IMR-90 (cell line): ENCODE data around the gene KRTCAP2. TPM values are rescaled to one million over a fixed set of nuclear protein-coding genes. Genes with fewer than 3 reads are reported as not detected.
"Not testable (repeated sequence)": the region's sequence is repeated elsewhere in the genome, so short reads cannot be mapped to it uniquely, and the experiment has no call there.

Experiments used
- ATAC-seq: fragments of 200-7000 bp; cut with Tn5 transposase; 2 replicates; pipeline ENCODE4 v1.9.1; 2020; ENCODE audit warnings: low read depth, mild to moderate bottlenecking, moderate library complexity
- BruUV-seq: library from RNA; stranded (reverse); fragments of 400-500 nt; replicated peaks from 2 replicates; lab custom pipeline; 2021; lab: Mats Ljungman, UMichigan
- CTCF ChIA-PET: fragments of 300-600 bp; formaldehyde crosslinking; extraction: SDS; loops from one replicate; lab custom pipeline; 2021; ENCODE audit warnings: antibody characterized with exemption; lab: Yijun Ruan, JAX
- POLR2A ChIA-PET: fragments of 300-600 bp; sonication (Branson Sonifier 250); formaldehyde crosslinking; loops from one replicate; lab custom pipeline; 2022; ENCODE audit warnings: antibody characterized with exemption; ENCODE audit not compliant: unreplicated experiment; lab: Charles Lee
- DNase-seq: peaks from one replicate; pipeline ENCODE4 v3.0.0; 2013
- H2AFZ ChIP-seq: replicated peaks from 2 replicates; pipeline ENCODE3; 2013; ENCODE audit warnings: low read length, mild to moderate bottlenecking; ENCODE audit not compliant: poor library complexity
- H2AK5ac ChIP-seq: 2 replicates; pipeline ENCODE4 v1.6.1; 2013; ENCODE audit warnings: low read depth, low read length, inconsistent platforms
- H2AK9ac ChIP-seq: replicated peaks from 2 replicates; pipeline ENCODE3; 2013; ENCODE audit warnings: mild to moderate bottlenecking, low read depth, low read length, moderate library complexity; ENCODE audit not compliant: poor library complexity
- H2BK120ac ChIP-seq: 2 replicates; pipeline ENCODE4 v1.6.1; 2013; ENCODE audit warnings: low read depth, low read length, inconsistent platforms
- H2BK15ac ChIP-seq: 3 replicates; pipeline ENCODE4 v1.6.1; 2013; ENCODE audit warnings: low read depth, low read length, inconsistent platforms
- H2BK20ac ChIP-seq: 2 replicates; pipeline ENCODE4 v1.6.1; 2013; ENCODE audit warnings: low read depth, mild to moderate bottlenecking, inconsistent platforms, low read length, moderate library complexity
- H2BK5ac ChIP-seq: 2 replicates; pipeline ENCODE4 v1.6.1; 2013; ENCODE audit warnings: mild to moderate bottlenecking, low read depth, low read length, inconsistent platforms; ENCODE audit not compliant: poor library complexity, severe bottlenecking
- H3K14ac ChIP-seq: replicated peaks from 2 replicates; pipeline ENCODE4 v1.6.1; 2013; ENCODE audit warnings: low read depth, low read length, inconsistent platforms
- H3K18ac ChIP-seq: 2 replicates; pipeline ENCODE4 v1.6.1; 2013; ENCODE audit warnings: low read depth, low read length, control low read depth
- H3K23ac ChIP-seq: 2 replicates; pipeline ENCODE4 v1.6.1; 2013; ENCODE audit warnings: low read depth, low read length, inconsistent platforms
- H3K27ac ChIP-seq: 2 replicates; pipeline ENCODE4 v1.5.1; 2013; ENCODE audit warnings: mild to moderate bottlenecking, control low read depth, low read length; ENCODE audit not compliant: insufficient read depth
- H3K27me3 ChIP-seq: 2 replicates; pipeline ENCODE4 v1.6.1; 2013; ENCODE audit warnings: low read length; ENCODE audit not compliant: control insufficient read depth, insufficient read depth
- H3K36me3 ChIP-seq: 2 replicates; pipeline ENCODE4 v1.6.1; 2013; ENCODE audit warnings: low read length, mixed read lengths; ENCODE audit not compliant: control insufficient read depth, insufficient read depth
- H3K4ac ChIP-seq: 2 replicates; pipeline ENCODE4 v1.6.1; 2013; ENCODE audit warnings: low read depth, low read length, inconsistent platforms
- H3K4me1 ChIP-seq: 2 replicates; pipeline ENCODE4 v1.6.1; 2013; ENCODE audit warnings: low read length, mixed read lengths; ENCODE audit not compliant: control insufficient read depth, insufficient read depth
- H3K4me2 ChIP-seq: 2 replicates; pipeline ENCODE4 v1.6.1; 2013; ENCODE audit warnings: low read depth, mild to moderate bottlenecking, control low read depth, low read length, moderate library complexity
- H3K4me3 ChIP-seq: 2 replicates; pipeline ENCODE4 v1.5.1; 2013; ENCODE audit warnings: low read depth, mild to moderate bottlenecking, control low read depth, low read length, moderate library complexity; ENCODE audit not compliant: insufficient read depth
- H3K56ac ChIP-seq: 2 replicates; pipeline ENCODE4 v1.6.1; 2013; ENCODE audit warnings: low read length, inconsistent platforms; ENCODE audit not compliant: insufficient read depth; ENCODE audit errors: extremely low read depth
- H3K79me1 ChIP-seq, 2 experiments: 2 replicates each; pipeline ENCODE4 v1.6.1; 2013; ENCODE audit warnings: low read length in 2 of 2, inconsistent platforms in 1 of 2, low read depth in 1 of 2
- H3K9ac ChIP-seq: 2 replicates; pipeline ENCODE4 v1.6.1; 2013; ENCODE audit warnings: low read depth, low read length, control low read depth
- H3K9me1 ChIP-seq: 2 replicates; pipeline ENCODE4 v1.6.1; 2013; ENCODE audit warnings: low read length, inconsistent platforms; ENCODE audit not compliant: insufficient read depth
- H3K9me3 ChIP-seq: 2 replicates; pipeline ENCODE4 v1.6.1; 2013; ENCODE audit warnings: low read length; ENCODE audit not compliant: control insufficient read depth, insufficient read depth
- H4K20me1 ChIP-seq: 2 replicates; pipeline ENCODE4 v1.6.1; 2013; ENCODE audit warnings: low read length, inconsistent platforms; ENCODE audit not compliant: insufficient read depth
- H4K5ac ChIP-seq: 2 replicates; pipeline ENCODE4 v1.6.1; 2013; ENCODE audit warnings: mild to moderate bottlenecking, low read depth, low read length, control low read depth
- H4K8ac ChIP-seq, 2 experiments: 2 replicates each; pipeline ENCODE4 v1.6.1; 2013; ENCODE audit warnings: low read depth in 2 of 2, low read length in 2 of 2, control low read depth in 1 of 2, inconsistent platforms in 1 of 2
- H4K91ac ChIP-seq: 2 replicates; pipeline ENCODE4 v1.6.1; 2013; ENCODE audit warnings: low read depth, low read length, inconsistent platforms; ENCODE audit not compliant: insufficient read depth
- WGBS, 2 experiments: methylation state at CpG; one replicate each; pipeline versions ENCODE4 v1.1.5 to v1.1.7; 2013; ENCODE audit warnings: missing lambda C conversion rate in 2 of 2; ENCODE audit not compliant: insufficient read length in 1 of 2; ENCODE audit errors: extremely low coverage in 2 of 2; 5-methylcytosine and 5-hydroxymethylcytosine counted together
- dilution Hi-C: fragments of 300-500 bp; cut with HindIII; formaldehyde crosslinking; loops from one replicate; pipeline ENCODE4 v1.14.3; 2018; ENCODE audit warnings: low sequenced_read_pairs; ENCODE audit not compliant: unreplicated experiment
- in situ Hi-C: fragments of 300-500 bp; cut with MboI; formaldehyde crosslinking; loops from 3 replicates; pipeline ENCODE4 v1.14.3; 2019; ENCODE audit warnings: low sequenced_read_pairs, inconsistent platforms, mixed read lengths
- intact Hi-C: fragments of 100-400 bp; cut with micrococcal nuclease; formaldehyde crosslinking; loops from 2 replicates; pipeline ENCODE4 v1.10.0; 2022
- polyA plus RNA-seq, 3 experiments: library from polyadenylated mRNA; depleted of rRNA; stranded (reverse); fragments of >200 nt; gene quantifications; 2 replicates each; pipeline ENCODE4 v1.2.3, GENCODE V29; 2012; ENCODE audit warnings: low replicate concordance in 1 of 3
- total RNA-seq: library from RNA; depleted of rRNA; stranded (reverse); fragments of >200 nt; gene quantifications from 2 replicates; pipeline ENCODE4 v1.2.3, GENCODE V29; 2012

The KRTCAP2 gene
- total and polyA plus RNA-seq, 2 of the 4 experiments (the other 2 are of a cell fraction) = 76.7 to 232 TPM

- CTCF ChIA-PET, H4K5ac ChIP-seq, in situ Hi-C loops: not testable (repeated sequence)
These were observed 38.9 kb upstream of the KRTCAP2 start for GRCh38 chr1:155212051-155212440.

GRCh38 chr1:155211381-155212050 is 38.4 kb upstream of the KRTCAP2 start:
- H2BK120ac ChIP-seq, H3K27me3 ChIP-seq, CTCF ChIA-PET, DNase-seq, H4K91ac ChIP-seq, H2AFZ ChIP-seq, H4K20me1 ChIP-seq, BruUV-seq, H3K56ac ChIP-seq, dilution Hi-C loops, H3K23ac ChIP-seq, H3K9me3 ChIP-seq, H3K27ac ChIP-seq, H3K4me3 ChIP-seq, H4K8ac ChIP-seq, H2BK15ac ChIP-seq, ATAC-seq, H2AK5ac ChIP-seq, H3K4me2 ChIP-seq, POLR2A ChIA-PET, H3K9ac ChIP-seq, H3K9me1 ChIP-seq, H3K4ac ChIP-seq, H3K18ac ChIP-seq, H2BK5ac ChIP-seq, H2AK9ac ChIP-seq, H3K14ac ChIP-seq, in situ Hi-C loops, H4K5ac ChIP-seq, intact Hi-C loops, H2BK20ac ChIP-seq: not testable (repeated sequence)
- H3K79me1 ChIP-seq = peaks cover 13 to 24% of the 10 kb centered on the region in 2 experiments
- WGBS, 2 experiments = no CpG with 5 or more reads among the region's 13 CpGs
- peaks cover 10% of the 10 kb centered on the region for H3K36me3 ChIP-seq
- peaks cover 15% of the 10 kb centered on the region for H3K4me1 ChIP-seq

More at GRCh38 chr1:155212051-155212440, 38.9 kb upstream of the KRTCAP2 start:
- BruUV-seq, H3K4me2 ChIP-seq, H3K27ac ChIP-seq, H3K9ac ChIP-seq, H2BK20ac ChIP-seq, H3K9me1 ChIP-seq, H4K91ac ChIP-seq, H3K56ac ChIP-seq, DNase-seq, H2BK120ac ChIP-seq, H2AK5ac ChIP-seq, POLR2A ChIA-PET, H3K23ac ChIP-seq, H2BK15ac ChIP-seq, H2BK5ac ChIP-seq, H3K9me3 ChIP-seq, H3K4ac ChIP-seq, H3K14ac ChIP-seq, ATAC-seq, H3K18ac ChIP-seq, intact Hi-C loops, H3K27me3 ChIP-seq, H3K4me3 ChIP-seq, H2AFZ ChIP-seq, dilution Hi-C loops, H4K8ac ChIP-seq, H4K20me1 ChIP-seq, H2AK9ac ChIP-seq: not testable (repeated sequence)
- peaks cover 13 to 24% of the 10 kb centered on the region in 2 experiments for H3K79me1 ChIP-seq
- H3K36me3 ChIP-seq = peaks cover 12% of the 10 kb centered on the region
- 75% methylated on average over 2 of the region's 7 CpGs; no CpG with 5 or more reads in 1 of the 2 experiments for WGBS, 2 experiments
- H3K4me1 ChIP-seq = peaks cover 13% of the 10 kb centered on the region
